Dedifferentiated amniotic fluid mesenchymal stem cell (primary cell): ENCODE measurements around the gene ZNF662.
"Not testable (repeated sequence)": the region's sequence is repeated elsewhere in the genome, so short reads cannot be mapped to it uniquely, and the experiment has no call there.

ENCODE experiments used
- DNase-seq: peaks from one replicate; pipeline ENCODE4 v3.0.0-alpha.2; 2016; ENCODE audit errors: extremely low spot score

Gene ZNF662

DNA sequence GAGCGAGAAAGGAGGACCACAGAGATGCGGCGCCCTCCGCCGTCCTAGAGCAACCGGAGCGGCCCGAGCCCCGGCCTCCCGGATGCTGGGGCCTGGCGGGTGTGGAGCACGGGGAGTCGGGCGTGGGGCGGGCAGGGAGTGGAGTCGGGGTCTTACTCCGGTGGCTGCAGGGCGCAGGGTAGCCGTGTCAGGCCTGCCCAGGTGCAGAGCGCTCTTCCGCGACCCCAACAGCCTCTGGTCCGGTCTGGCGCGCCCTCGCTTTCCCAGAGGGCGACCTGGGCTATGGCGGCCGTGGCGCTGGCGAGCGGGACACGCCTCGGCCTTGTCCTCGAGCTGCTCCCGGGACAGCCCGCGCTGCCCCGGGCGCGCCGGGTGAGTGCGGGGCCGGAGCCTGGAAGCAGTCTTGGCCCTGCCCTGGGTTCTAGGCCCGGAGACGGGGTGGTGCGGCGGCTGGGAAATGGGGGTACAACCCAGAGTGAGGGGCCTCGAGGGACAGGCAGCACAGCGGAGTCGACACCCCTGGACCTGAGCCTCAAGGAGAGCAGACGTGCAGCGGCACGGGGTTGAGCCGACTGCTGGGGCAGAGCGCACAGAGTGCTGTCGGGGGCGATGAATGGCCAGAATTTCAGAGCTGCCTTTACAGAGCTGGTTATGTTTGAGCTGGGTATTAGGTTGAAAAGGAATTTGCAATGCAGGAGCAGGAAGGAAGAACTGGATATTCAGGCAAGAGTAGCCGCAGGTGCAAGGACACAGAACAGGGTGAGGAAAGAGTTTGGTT is at the start of gene ZNF662:
Gene ZNF662 (plus strand): TSS at position 73 of the 778 bp plus-strand sequence. CDS start 1,973 bp downstream, outside the sequence.
- DNase-seq: no peak

DNA sequence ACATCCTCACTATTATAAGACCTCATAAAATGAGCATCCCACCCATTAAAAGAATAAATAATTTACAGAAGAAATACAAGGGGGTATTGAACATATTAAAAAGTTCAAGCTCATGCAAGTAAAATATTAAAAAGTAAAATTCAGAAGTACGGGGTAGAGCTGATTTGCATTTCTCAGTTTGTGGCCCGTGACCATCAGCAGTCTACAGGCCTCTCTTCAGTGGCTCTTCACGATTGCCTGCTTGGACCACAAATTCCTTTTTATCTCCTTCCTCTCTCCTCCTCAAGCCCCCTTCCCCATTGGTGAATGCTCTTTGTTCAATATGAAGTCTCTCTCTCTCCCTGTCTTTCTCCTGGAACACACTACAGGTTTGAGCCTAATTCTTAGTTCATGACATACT is 49.4 kb upstream of the ZNF662 start:
- no peak for DNase-seq

DNA sequence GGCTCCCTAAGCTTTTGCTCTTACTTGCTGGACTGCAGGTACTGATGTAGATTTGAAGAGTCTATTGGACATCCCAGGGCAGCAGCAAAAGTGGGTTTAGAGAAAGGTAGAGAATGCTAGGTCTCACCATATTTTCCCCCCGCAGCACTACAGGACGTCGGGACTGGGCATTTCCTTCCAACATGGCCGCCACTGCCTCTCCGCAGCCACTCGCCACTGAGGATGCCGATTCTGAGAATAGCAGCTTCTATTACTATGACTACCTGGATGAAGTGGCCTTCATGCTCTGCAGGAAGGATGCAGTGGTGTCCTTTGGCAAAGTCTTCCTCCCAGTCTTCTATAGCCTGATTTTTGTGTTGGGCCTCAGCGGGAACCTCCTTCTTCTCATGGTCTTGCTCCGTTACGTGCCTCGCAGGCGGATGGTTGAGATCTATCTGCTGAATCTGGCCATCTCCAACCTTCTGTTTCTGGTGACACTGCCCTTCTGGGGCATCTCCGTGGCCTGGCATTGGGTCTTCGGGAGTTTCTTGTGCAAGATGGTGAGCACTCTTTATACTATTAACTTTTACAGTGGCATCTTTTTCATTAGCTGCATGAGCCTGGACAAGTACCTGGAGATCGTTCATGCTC is 41.5 kb upstream of the ZNF662 start:
- DNase-seq: no peak

DNA sequence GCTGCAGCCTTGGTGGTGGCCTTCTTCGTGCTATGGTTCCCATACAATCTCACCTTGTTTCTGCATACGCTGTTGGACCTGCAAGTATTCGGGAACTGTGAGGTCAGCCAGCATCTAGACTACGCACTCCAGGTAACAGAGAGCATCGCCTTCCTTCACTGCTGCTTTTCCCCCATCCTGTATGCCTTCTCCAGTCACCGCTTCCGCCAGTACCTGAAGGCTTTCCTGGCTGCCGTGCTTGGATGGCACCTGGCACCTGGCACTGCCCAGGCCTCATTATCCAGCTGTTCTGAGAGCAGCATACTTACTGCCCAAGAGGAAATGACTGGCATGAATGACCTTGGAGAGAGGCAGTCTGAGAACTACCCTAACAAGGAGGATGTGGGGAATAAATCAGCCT is 40.7 kb upstream of the ZNF662 start:
- DNase-seq: no peak

DNA sequence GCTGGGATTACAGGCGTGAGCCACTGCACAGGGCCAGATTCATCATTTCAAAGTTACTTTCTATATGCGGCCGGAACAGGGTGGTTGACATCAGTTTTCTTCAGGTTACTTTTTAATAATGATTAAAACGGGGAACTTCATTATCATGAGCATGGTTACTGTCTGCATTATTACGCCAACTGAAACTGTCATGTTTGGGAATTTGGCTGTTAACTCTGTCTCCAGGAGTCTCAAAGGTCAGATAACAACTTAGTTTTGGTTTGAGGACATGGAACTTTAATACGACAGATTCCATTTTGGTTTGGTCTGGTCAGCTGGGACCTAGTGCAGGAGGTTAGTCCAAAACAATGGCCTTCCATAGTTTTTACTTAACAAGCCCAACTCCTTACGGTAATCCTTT is 38.8 kb upstream of the ZNF662 start:
- no peak for DNase-seq

DNA sequence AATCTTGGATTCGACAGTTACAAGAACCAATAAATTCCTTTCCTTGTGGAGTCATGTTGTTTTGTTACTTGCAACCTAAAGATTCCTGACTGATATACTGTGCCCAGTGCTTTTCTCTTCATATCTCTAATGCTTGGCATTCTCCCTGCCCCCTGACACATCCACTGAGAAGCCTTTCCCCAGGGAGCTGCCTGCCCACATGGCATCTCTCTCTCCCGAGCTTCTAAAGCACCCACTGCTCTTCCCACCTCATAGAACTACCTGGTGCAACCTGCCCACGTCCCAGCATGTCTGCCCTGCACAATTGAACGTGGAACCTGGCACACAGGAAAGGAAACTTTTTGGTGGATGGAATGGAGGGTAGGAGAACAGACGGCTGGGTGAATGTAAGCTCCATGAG is 37.1 kb upstream of the ZNF662 start:
- DNase-seq: no peak

DNA sequence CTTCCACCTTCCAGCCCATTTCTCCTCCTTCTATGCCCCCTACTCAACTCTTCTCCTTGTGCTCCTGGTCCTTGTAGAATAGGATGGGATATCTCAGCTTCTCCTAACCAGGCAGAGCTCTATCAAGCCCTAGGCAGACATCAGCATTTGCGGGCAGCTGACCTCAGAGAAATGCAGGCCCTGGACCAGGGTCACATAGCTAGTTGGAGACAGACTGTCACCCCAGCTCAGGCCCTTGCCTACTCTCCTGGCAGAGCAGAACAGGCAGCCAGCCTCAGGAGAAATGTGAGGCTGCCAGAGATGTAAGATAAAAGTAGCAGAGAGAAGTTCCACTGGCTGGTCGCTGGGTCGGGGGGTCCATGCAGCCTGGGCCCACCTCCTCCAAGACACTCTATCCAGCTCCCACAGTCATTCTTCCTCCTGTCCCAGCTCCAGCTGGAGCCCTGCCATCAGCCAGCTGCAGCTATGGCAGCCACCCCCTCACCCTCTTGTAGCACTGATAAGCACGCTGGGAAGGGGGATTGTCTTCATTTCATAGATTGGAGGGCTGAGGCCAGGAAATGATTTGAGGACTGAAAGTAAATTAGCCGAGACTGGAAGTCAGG is 34.2 kb upstream of the ZNF662 start:
- DNase-seq: no peak

DNA sequence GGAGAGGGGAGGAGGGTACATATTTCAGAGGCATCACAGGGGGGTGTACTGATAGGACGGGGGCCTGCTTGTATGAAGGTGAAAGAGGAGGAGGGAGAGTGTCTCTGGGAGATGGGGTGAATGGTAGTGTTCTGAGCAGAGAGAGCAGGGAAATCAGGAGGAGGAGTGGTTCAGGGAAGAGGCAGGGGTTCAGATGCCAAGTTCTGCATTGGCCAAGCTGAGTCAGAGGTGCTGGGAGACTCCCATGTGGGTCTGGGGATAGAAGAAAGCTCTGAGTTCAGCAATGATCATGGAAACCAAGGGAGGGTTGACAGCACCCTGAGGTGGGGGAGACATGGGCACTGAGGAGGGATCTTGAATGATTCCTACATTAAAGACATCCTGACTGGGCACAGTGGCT is 33.2 kb upstream of the ZNF662 start:
- no peak for DNase-seq

DNA sequence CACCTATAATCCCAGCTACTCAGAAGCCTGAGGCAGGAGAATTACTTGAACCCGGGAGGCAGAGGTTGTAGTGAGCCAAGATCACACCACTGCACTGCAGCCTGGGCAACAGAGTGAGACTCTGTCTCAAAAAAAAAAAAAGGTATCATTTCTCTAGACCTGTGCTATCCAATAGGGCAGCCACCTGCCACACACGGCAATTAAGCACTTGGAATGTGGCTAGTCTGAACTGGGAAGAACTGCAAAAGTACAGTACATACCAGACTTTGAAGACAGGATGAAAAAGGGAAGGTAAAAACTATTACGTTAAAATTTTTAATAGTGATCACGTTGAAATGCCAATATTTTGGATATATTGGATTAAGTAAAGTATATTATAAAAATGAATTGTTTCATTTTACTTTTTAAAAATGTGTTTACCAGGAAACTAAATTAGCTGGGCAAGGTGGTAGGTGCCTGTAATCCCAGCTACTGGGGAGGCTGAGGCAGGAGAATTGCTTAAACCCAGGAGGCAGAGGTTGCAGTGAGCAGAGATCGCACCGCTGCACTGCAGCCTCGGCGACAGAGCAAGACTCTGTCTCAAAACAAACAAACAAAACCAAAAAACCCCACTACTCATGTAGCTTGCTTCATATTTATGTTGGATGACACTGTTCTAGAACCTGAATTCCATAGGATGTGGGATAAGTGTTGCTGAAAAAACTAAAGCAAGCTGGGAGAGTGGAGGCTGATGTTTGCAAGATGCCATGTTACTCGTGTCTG is 32.5 kb upstream of the ZNF662 start:
- DNase-seq: no peak

DNA sequence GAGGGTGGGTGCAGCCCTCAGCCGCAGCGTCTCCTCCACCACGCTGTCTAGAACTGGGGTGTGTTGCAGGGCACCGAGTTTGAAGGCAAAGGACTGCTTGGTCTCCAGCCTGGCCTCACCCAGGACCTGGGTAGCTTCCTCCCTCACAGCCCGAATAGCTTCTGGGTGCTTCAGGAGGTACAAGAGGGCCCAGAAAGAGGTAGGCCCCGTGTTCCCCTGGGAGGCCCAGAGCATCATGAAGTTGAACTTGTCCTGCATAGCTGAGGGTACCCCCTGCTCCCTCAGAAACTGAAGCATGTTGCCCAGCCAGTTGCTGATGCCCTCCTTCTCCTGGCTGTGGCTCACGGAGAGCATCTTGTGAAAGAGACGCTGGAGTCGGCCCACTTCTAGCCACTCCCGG is 31.2 kb upstream of the ZNF662 start:
- DNase-seq: no peak

DNA sequence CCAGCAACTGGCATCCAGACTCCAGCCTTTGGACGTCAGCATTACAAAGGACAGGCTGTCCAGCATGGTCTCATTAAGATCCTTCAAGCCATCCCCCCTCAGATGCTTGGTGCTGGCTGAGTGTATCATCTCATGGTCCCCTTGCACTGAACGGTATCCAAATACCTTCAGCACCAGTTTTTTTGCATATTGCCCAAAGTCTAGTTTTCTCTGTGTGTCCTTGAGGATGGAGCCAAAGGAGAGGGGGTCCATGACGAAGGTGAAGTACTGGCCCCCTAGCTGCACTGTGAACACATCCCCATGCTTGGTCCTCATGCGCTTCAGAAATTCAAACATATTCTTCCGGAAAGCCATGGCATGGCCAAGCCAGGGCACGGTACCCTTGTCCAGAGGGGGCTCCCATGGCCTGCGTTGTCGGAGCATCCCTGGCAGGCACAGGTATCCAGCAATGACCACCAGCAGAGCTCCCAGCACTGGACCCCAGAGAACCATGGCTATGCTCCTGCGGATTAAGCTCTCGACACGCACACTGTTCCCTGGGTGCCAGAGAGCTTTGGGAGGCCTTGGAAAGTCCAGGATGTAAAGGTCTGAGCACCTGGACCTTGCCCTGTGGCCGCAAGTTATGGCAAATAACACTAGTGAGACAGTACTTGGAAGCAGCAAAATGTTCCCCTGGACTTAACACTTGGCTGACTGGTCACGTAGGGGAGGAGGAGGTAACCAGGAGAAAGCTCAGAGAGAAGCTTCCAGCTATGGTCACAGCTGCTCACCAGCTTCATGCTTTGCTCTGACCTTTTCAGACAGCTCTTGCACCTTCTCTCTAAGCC is 30.4 kb upstream of the ZNF662 start, which contains the start of gene CYP8B1:
Gene CYP8B1 (minus strand): TSS at position 555 of the 827 bp plus-strand sequence. CDS start 63 bp downstream, at position 492.
- no peak for DNase-seq

DNA sequence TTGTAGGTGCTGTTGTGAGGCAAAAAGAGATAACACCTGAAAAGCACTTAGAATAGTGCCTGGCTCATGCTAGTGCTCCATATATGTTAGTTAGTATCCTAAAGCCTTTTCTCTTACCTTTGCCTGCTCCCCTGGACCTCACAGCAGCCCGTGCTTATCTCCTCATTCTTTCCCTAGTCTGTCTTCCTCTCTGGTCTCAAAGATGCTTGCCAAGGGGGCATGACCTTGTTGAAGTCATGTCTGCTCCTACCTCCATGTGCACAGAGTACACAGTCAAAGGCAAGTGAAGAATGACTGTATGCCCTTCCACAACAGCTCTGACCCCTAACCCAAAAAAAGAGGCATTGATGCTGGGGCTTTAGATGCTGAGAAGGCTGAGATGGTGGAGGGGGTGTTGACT is 29.5 kb upstream of the ZNF662 start:
- no peak for DNase-seq

DNA sequence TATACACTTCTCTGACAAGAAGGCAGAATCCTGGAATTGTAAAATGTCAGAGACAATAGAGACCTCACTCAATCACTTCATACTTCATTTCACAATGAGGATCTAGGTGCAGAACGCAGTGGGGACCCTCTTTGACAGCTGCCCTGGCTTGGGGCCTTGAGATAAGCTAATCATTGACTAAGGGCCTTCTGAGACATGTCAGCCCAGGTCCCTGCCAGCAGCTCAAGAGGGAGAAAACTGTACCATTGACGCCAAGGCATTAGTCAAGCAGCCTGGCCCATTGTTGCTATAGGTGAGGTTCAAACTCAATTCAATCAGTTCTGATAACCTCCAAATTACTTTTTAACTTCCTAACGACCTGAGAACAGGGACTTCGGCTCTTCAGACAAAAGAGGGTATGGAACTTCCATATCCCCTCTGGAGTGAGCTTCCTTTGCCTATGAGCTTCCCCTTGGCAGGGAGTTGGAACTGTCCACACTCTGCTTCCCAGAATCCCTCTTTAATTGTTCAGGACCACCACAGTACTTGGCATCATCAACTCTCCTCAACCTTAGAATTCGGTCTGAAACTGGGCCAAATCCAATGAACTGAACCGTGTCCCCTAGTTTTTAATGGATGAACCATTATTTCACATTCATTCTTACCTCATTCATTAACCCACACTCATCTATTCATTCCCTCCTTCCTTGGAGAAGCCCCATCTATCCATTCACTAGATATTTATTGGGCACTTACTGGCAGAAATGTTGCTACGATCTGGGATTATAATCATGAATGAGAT is 28.8 kb upstream of the ZNF662 start:
- DNase-seq: no peak

DNA sequence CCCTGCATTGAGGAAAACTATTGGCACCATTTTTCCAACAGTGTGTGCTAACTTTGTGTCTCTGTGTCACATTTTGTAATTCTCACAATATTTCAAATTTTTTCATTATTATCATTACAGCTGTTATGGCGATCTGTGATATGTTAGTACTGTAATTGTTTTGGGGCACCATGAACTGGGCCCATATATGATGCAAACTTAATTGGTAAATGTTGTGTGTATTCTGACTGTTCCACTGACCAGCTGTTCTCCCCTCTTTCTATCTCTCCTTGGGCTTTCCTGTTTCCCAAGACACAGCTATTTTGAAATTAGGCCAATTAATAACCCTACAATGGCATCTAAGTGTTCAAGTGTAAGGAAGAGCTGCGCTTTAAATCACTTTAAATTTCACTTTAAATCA is 28.1 kb upstream of the ZNF662 start:
- no peak for DNase-seq

DNA sequence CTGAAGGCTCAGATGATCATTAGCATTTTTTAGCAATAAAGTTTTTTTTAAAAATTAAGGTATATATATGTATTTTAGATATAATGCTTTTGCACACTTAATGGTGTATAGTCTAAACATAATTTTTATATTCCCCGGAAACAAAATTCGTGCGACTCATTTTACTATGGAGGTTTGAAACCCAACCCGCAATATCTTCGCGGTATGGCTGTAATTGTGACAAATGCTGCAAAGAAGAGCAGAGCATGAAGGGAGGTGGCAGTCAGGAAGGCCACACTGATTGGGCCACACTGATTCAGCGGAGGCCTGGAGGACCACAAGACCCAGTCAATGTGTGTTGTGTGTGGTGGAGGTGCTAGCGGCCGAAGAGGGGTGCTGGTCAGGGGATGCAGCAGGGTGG is 25.8 kb upstream of the ZNF662 start:
- no peak for DNase-seq

DNA sequence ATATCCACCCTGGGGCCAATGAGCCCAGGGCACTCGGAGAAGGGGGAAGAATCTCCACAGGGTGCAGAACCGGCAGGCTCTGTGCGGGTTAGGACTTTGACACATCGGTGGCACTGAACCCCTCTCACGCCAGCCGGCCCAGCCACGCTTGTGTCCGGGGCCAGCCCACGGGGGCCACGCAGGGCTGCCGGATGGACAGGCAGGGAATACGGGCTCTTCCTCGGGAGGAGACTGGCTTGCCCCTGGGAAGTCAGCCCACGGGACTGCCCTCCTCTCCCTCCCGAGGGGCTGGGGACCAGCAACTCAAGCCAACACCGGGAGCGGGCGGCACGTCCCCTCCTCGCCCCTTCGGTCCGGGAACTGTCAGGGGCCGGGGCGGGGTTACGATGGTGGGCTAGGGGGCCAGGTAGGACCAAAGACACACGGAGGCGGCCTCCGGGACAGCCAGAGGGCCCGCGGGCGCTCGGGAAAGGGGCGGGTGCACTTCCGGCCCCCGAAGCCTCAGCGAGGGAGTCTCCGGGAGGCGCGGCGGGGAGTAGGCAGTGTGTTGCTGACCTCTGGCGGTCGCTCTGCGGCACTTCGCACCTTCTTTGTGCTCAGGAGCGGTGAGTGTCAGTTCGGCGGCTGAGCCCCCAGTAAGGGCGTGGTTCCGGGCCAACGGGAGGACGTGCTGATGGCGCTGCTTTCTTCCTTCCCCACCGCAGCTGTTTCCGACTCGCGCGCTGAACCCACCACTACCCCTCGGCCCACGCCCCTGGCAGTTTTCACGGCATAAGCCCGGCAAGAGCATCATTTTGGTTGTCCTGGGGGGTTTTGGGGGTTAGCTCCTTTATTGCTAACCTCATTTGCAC is 25.1 kb upstream of the ZNF662 start:
- DNase-seq: peak; percentile 75

DNA sequence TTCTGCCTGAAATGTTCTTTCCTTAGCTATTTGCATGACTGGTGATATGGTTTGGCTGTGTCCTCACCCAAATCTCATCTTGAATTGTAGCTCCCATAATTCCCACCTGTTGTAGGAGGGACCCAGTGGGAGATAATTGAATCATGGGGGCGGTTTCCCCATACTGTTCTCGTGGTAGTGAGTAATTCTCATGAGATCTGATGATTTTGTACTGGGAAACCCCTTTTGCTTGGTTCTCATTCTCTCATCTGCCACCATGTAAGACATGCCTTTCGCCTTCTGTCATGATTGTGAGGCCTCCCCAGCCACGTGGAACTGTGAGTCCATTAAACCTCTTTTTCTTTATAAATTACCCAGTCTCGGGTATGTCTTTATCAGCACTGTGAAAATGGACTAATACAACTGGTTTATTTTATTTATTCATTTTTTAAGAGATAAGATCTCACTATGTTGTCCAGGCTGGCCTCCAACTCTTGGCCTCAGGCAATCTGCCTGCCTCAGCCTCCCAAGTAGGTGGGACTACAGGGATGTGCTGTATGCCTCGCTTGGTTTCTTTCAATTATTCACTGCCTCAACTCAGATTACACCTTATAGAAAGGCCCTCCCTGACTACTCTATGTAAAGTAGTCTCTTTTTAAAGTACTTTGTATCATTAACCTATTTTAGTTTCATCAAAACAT is 22.6 kb upstream of the ZNF662 start:
- DNase-seq: not testable (repeated sequence)

DNA sequence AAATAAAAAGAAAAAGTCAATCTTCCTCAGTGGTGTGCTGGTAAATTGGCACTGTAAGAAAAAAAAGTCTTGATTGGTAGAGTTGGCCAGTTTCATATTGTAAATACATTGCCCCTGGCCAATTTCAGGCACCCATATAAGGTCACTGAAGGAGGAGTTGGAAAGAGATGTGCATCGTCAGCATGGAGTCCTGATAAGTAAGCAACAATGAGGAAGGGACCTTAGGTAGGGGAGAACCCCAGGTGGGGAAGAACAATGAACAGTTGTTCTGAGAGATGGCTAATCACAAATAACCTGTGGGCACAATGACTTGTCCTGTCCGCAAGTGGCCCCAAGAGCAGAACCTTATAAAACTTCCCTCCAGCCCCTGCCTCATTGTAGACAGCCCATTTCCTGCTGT is 21.6 kb upstream of the ZNF662 start:
- DNase-seq: no peak

DNA sequence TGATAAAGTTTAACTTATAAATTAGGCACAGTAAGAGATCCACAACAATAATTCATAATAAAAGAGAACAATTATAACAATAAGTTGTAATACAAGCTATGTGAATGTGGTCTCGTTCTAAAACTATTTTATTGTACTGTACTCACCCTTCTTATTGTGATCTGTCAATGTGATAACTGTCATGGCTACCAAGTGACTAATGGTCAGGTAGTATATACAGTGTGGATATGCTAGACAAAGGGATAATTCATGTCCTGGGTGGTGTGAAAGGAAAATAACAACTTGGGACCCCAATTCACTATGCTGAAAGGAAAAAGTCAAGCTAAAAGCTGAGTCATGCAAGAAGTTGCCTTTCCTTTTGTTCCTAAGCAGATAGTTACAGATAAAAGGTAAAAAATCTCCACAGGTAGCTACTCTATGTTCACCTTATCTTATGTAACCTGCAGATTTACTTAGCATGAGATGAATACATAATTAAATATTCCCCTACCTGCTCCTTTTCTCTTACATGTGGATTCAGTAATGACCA is 19.6 kb upstream of the ZNF662 start:
- no peak for DNase-seq
